DOHH2 (cell line): ENCODE measurements around the gene KIAA1328.

Source experiments
- CTCF ChIP-seq: fragments of 200-600 bp; sonication (generic); IDR thresholded peaks from one replicate; pipeline ENCODE4 v1.5.1; 2014; ENCODE audit warnings: antibody characterized with exemption, mild to moderate bottlenecking, low read depth, low read length; ENCODE audit not compliant: poor library complexity, severe bottlenecking
- EZH2phosphoT487 ChIP-seq: fragments of 200-600 bp; sonication (generic); IDR thresholded peaks from 2 replicates; pipeline ENCODE4 v1.6.1; 2017; ENCODE audit warnings: borderline replicate concordance, mild to moderate bottlenecking, antibody characterized with exemption, low read length, moderate library complexity, mixed read lengths

- TF ChIP-seq CTCF (no peak), EZH2phosphoT487 (no peak)
These were observed 10.9 kb downstream of the KIAA1328 start for GRCh38 chr18:36839835-36840234.
